Measurements from ENCODE around the gene HIF1A. TPM values are rescaled to one million over a fixed set of nuclear protein-coding genes. Genes with fewer than 3 reads are reported as not detected.

HIF1A gene
- total and polyA plus RNA-seq, 2 donors (not counting 1 experiment from before 2014, with no cell fraction given): 44.2 to 261 TPM

- ChIA-PET POLR2A (interaction anchor here (0.7 to 1.4 kb wide), 2 partner anchors 223 to 1377 kb away, joined by 5 to 6 read pairs; no protein-coding TSS in a partner anchor), CTCF (interaction anchor here (1.3 kb wide), 1 partner anchor 13 kb away, joined by 3 read pairs; no protein-coding TSS in a partner anchor)
- Histone ChIP-seq H3K4me1 (ENCODE audit: control insufficient read depth in 2 of 2, insufficient read depth in 2 of 2, low read length in 2 of 2) (peaks cover 34 to 80% of the 10 kb centered on the region in 2 donors), H3K4me3 (ENCODE audit: control extremely low read depth in 1 of 5, extremely low read depth in 1 of 5, insufficient read depth in 1 of 5, low read depth in 2 of 5, low read length in 4 of 5) (no peak overlapping the region), H3K9me3 (ENCODE audit: control extremely low read depth in 1 of 3, control insufficient read depth in 2 of 3, insufficient read depth in 1 of 3, low read length in 2 of 3) (no peaks in the 10 kb centered on the region), H3K9ac (ENCODE audit: low read length) (no peak overlapping the region), H3K4me2 (replicated peaks; ENCODE audit: low read depth, low read length, poor library complexity, severe bottlenecking) (no peak overlapping the region), H3K27ac (ENCODE audit: low read length in 2 of 2) (peak overlapping the region in 1 of 2 donors; percentile 55), H3K79me2 (ENCODE audit: control insufficient read depth, insufficient read depth, low read length) (peaks cover 100% of the 10 kb centered on the region), H2AFZ (ENCODE audit: insufficient read depth, low read depth, low read length, poor library complexity, severe bottlenecking) (no peak overlapping the region), H4K20me1 (ENCODE audit: control insufficient read depth, insufficient read depth, low read length, poor library complexity, severe bottlenecking) (peaks cover 66% of the 10 kb centered on the region), H3K27me3 (replicated peaks in 1 of 4; ENCODE audit: control extremely low read depth in 1 of 4, control insufficient read depth in 3 of 4, insufficient read depth in 4 of 4, low read length in 3 of 4) (no peaks in the 10 kb centered on the region), H3K36me3 (replicated peaks in 1 of 2; ENCODE audit: control extremely low read depth in 1 of 2, control insufficient read depth in 1 of 2, extremely low read depth in 1 of 2, insufficient read depth in 2 of 2, low read length in 1 of 2) (no peaks in the 10 kb centered on the region)
- WGBS (ENCODE audit: insufficient coverage): 50% methylated on average over 1 of the region's 7 CpGs
- DNase-seq (peak; percentile 8), ATAC-seq (ENCODE audit: low read depth) (no peak)
- intact Hi-C loops (cut with micrococcal nuclease): no loop called here
- Mint-ChIP-seq H3K4me3 (peak overlapping the region; percentile 54), H3K9me3 (ENCODE audit: insufficient read depth) (no peaks in the 10 kb centered on the region), H3K27ac (peak overlapping the region; percentile 10), H3K27me3 (no peaks in the 10 kb centered on the region), H3K4me1 (peaks cover 82% of the 10 kb centered on the region)
- TF ChIP-seq EZH2 (IDR thresholded peaks at IDR 0.05; ENCODE audit: borderline replicate concordance, insufficient read depth, low read depth, low read length, poor library complexity, severe bottlenecking): no peak
- no peak for TF ChIP-seq CTCF (IDR thresholded peaks at IDR 0.05)
These were observed 6.6 kb downstream of the HIF1A start for GRCh38 chr14:61701946-61702345.

GRCh38 chr14:61703342-61704129 lies 8.2 kb downstream of the HIF1A start:
- H3K4me1 ChIP-seq (ENCODE audit: control insufficient read depth in 2 of 2, insufficient read depth in 2 of 2, low read length in 2 of 2): peaks cover 27 to 67% of the 10 kb centered on the region in 2 donors
- POLR2A ChIA-PET: interaction anchor here (1.2 kb wide), 1 partner anchor 227 kb away, joined by 5 read pairs; no protein-coding TSS in a partner anchor
- CTCF ChIA-PET: interaction anchor here (0.8 to 1.4 kb wide), 4 partner anchors 9 to 26 kb away, joined by 3 to 5 read pairs (median 4); partner anchors contain the start of gene HIF1A

More at GRCh38 chr14:61703342-61704129, 8.2 kb downstream of the HIF1A start:
- Histone ChIP-seq H3K36me3 (replicated peaks in 1 of 2; ENCODE audit: control extremely low read depth in 1 of 2, control insufficient read depth in 1 of 2, extremely low read depth in 1 of 2, insufficient read depth in 2 of 2, low read length in 1 of 2) (no peaks in the 10 kb centered on the region), H3K27ac (ENCODE audit: low read length in 2 of 2) (peak overlapping the region in 1 of 2 donors; percentile 59), H3K9me3 (ENCODE audit: control extremely low read depth in 1 of 3, control insufficient read depth in 2 of 3, insufficient read depth in 1 of 3, low read length in 2 of 3) (no peaks in the 10 kb centered on the region), H3K79me2 (ENCODE audit: control insufficient read depth, insufficient read depth, low read length) (peaks cover 89% of the 10 kb centered on the region), H3K4me2 (replicated peaks; ENCODE audit: low read depth, low read length, poor library complexity, severe bottlenecking) (peak overlapping the region; percentile 44), H2AFZ (ENCODE audit: insufficient read depth, low read depth, low read length, poor library complexity, severe bottlenecking) (no peak overlapping the region), H3K4me3 (ENCODE audit: control extremely low read depth in 1 of 5, extremely low read depth in 1 of 5, insufficient read depth in 1 of 5, low read depth in 2 of 5, low read length in 4 of 5) (no peak overlapping the region), H3K9ac (ENCODE audit: low read length) (no peak overlapping the region), H4K20me1 (ENCODE audit: control insufficient read depth, insufficient read depth, low read length, poor library complexity, severe bottlenecking) (peaks cover 53% of the 10 kb centered on the region), H3K27me3 (replicated peaks in 1 of 4; ENCODE audit: control extremely low read depth in 1 of 4, control insufficient read depth in 3 of 4, insufficient read depth in 4 of 4, low read length in 3 of 4) (no peaks in the 10 kb centered on the region)
- Mint-ChIP-seq H3K27ac (peak overlapping the region; percentile 22), H3K4me3 (peak overlapping the region; percentile 51), H3K9me3 (ENCODE audit: insufficient read depth) (no peaks in the 10 kb centered on the region), H3K27me3 (no peaks in the 10 kb centered on the region), H3K4me1 (peaks cover 78% of the 10 kb centered on the region)
- intact Hi-C loops (cut with micrococcal nuclease): loop anchor here (1.0 to 2.0 kb wide), 2 partner anchors 9 to 15 kb away; no protein-coding TSS in a partner anchor
- ATAC-seq (ENCODE audit: low read depth) (peak; percentile 14), DNase-seq (peak; percentile 5)
- no CpG with 5 or more reads among the region's 3 CpGs for WGBS (ENCODE audit: insufficient coverage)
- no peak for TF ChIP-seq CTCF (IDR thresholded peaks at IDR 0.05)
- TF ChIP-seq EZH2 (IDR thresholded peaks at IDR 0.05; ENCODE audit: borderline replicate concordance, insufficient read depth, low read depth, low read length, poor library complexity, severe bottlenecking): no peak

Measured in B cell (primary cell).